ENCODE data around the gene CTAG1A.

- TF ChIP-seq POLR2A (IDR thresholded peaks at IDR 0.05; ENCODE audit: low read length) (no peak), GATA1 (IDR thresholded peaks at IDR 0.05; ENCODE audit: low read depth, low read length) (no peak)
Measured at GRCh38 chrX:154593201-154593600, 8.3 kb downstream of the CTAG1A start.

Measured in erythroblast (primary cell).